Body of pancreas (tissue), 4 donors: ENCODE results near the gene RAB1B.

ENCODE experiments used
- CTCF ChIP-seq, 7 experiments: fragments of 450-650 bp in 4 of 7; fragments of 200-600 bp in 3 of 7; sonication (generic) in 3 of 7; IDR thresholded peaks; one replicate each; pipeline ENCODE4 v1.5.1; 2016 to 2019; ENCODE audit warnings: antibody characterized with exemption in 7 of 7
- POLR2A ChIP-seq, 3 donors: fragments of 450-650 bp; IDR thresholded peaks; one replicate each; pipeline ENCODE4 v1.6.1; 2016; ENCODE audit warnings: antibody characterized with exemption in 3 of 3, mild to moderate bottlenecking in 2 of 3

- TF ChIP-seq CTCF (IDR thresholded peaks at IDR 0.05) (no peak), POLR2A (IDR thresholded peaks at IDR 0.05) (no peak)
Measured at GRCh38 chr11:66267039-66267378, 1.4 kb upstream of the RAB1B start.
